Measurements from ENCODE around the gene PKP2. TPM values are rescaled to one million over a fixed set of nuclear protein-coding genes. Genes with fewer than 3 reads are reported as not detected.

Gene PKP2
- total and polyA plus RNA-seq, 2 of the 13 experiments (the other 11 are each of a cell fraction or from before 2014, with no cell fraction given): 15.1 to 25.3 TPM

- TF ChIP-seq, protein P1, sequence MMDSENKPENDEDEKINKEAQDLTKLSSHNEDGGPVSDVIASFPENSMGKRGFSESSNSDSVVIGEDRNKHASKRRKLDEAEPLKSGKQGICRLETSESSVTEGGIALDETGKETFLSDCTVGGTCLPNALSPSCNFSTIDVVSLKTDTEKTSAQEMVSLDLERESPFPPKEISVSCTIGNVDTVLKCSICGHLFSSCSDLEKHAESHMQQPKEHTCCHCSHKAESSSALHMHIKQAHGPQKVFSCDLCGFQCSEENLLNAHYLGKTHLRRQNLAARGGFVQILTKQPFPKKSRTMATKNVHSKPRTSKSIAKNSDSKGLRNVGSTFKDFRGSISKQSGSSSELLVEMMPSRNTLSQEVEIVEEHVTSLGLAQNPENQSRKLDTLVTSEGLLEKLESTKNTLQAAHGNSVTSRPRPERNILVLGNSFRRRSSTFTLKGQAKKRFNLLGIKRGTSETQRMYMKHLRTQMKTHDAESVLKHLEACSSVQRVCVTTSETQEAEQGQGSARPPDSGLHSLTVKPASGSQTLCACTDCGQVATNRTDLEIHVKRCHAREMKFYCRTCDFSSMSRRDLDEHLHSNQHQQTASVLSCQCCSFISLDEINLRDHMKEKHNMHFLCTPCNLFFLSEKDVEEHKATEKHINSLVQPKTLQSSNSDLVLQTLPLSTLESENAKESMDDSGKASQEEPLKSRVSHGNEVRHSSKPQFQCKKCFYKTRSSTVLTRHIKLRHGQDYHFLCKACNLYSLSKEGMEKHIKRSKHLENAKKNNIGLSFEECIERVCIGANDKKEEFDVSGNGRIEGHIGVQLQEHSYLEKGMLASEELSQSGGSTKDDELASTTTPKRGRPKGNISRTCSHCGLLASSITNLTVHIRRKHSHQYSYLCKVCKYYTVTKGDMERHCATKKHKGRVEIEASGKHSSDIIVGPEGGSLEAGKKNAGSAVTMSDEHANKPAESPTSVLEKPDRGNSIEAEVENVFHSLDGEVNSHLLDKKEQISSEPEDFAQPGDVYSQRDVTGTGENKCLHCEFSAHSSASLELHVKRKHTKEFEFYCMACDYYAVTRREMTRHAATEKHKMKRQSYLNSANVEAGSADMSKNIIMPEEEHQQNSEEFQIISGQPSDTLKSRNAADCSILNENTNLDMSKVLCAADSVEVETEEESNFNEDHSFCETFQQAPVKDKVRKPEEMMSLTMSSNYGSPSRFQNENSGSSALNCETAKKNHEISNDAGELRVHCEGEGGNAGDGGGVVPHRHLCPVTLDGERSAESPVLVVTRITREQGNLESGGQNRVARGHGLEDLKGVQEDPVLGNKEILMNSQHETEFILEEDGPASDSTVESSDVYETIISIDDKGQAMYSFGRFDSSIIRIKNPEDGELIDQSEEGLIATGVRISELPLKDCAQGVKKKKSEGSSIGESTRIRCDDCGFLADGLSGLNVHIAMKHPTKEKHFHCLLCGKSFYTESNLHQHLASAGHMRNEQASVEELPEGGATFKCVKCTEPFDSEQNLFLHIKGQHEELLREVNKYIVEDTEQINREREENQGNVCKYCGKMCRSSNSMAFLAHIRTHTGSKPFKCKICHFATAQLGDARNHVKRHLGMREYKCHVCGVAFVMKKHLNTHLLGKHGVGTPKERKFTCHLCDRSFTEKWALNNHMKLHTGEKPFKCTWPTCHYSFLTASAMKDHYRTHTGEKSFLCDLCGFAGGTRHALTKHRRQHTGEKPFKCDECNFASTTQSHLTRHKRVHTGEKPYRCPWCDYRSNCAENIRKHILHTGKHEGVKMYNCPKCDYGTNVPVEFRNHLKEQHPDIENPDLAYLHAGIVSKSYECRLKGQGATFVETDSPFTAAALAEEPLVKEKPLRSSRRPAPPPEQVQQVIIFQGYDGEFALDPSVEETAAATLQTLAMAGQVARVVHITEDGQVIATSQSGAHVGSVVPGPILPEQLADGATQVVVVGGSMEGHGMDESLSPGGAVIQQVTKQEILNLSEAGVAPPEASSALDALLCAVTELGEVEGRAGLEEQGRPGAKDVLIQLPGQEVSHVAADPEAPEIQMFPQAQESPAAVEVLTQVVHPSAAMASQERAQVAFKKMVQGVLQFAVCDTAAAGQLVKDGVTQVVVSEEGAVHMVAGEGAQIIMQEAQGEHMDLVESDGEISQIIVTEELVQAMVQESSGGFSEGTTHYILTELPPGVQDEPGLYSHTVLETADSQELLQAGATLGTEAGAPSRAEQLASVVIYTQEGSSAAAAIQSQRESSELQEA (CRISPR knock-in tag; IDR thresholded peaks at IDR 0.05; ENCODE audit: not compliant biosample characterization): no peak
- no peak for TF ChIP-seq ZNF276 (CRISPR knock-in tag; IDR thresholded peaks at IDR 0.05; ENCODE audit: low read depth)
- TF ChIP-seq ERF (CRISPR knock-in tag; IDR thresholded peaks at IDR 0.05): peak; percentile 27; the same call in 1 of the 2 replicates
- TF ChIP-seq, protein P2, sequence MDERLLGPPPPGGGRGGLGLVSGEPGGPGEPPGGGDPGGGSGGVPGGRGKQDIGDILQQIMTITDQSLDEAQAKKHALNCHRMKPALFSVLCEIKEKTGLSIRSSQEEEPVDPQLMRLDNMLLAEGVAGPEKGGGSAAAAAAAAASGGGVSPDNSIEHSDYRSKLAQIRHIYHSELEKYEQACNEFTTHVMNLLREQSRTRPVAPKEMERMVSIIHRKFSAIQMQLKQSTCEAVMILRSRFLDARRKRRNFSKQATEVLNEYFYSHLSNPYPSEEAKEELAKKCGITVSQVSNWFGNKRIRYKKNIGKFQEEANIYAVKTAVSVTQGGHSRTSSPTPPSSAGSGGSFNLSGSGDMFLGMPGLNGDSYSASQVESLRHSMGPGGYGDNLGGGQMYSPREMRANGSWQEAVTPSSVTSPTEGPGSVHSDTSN (CRISPR knock-in tag; IDR thresholded peaks at IDR 0.05): no peak
- no peak for TF ChIP-seq ZNF607 (CRISPR knock-in tag; IDR thresholded peaks at IDR 0.05; ENCODE audit: borderline replicate concordance)
- TF ChIP-seq DMAP1 (CRISPR knock-in tag; IDR thresholded peaks at IDR 0.05): 0 out of 2 replicates have a peak, but pooled peaks have one; percentile 6
- 0 out of 2 replicates have a peak, but pooled peaks have one; percentile 40 for TF ChIP-seq CC2D1A (CRISPR knock-in tag; IDR thresholded peaks at IDR 0.05)
- no peak for TF ChIP-seq ZNF274 (CRISPR knock-in tag; IDR thresholded peaks at IDR 0.05)
- peak; percentile 29; the same call in 1 of the 2 replicates for TF ChIP-seq NCOR1 (IDR thresholded peaks at IDR 0.05; ENCODE audit: borderline replicate concordance, low read length)
- peak; percentile 3; the same call in 1 of the 2 replicates for TF ChIP-seq NCOA2 (CRISPR knock-in tag; IDR thresholded peaks at IDR 0.05)
- no peak for TF ChIP-seq SMARCC2 (IDR thresholded peaks at IDR 0.05)
- 0 out of 2 replicates have a peak, but pooled peaks have one; percentile 30 for TF ChIP-seq TARDBP (CRISPR knock-in tag; IDR thresholded peaks at IDR 0.05)
- TF ChIP-seq KMT2A (CRISPR knock-in tag; IDR thresholded peaks at IDR 0.05): peak; percentile 54; the same call in 1 of the 2 replicates
- TF ChIP-seq TRIM24 (CRISPR knock-in tag; IDR thresholded peaks at IDR 0.05): no peak
- TF ChIP-seq GATAD1 (CRISPR knock-in tag; IDR thresholded peaks at IDR 0.05): no peak
- no peak for TF ChIP-seq KLF16 (CRISPR knock-in tag; IDR thresholded peaks at IDR 0.05)
Measured at GRCh38 chr12:32895688-32896431, 717 bp downstream of the PKP2 start (continued).
